ENCODE data around the gene NIPAL1. TPM values are rescaled to one million over a fixed set of nuclear protein-coding genes. Genes with fewer than 3 reads are reported as not detected.

Gene NIPAL1
- total RNA-seq, 4 donors from 2014 or later = 0.33 to 1.3 (median 0.60) TPM

GRCh38 chr4:48015216-48015615, 1.4 kb upstream of the NIPAL1 start:
- H3K27me3 ChIP-seq = peaks cover 0 to 36% (median 6%) of the 10 kb centered on the region in 4 donors
- DNase-seq (ENCODE audit: extremely low spot score) = no peak
- no peak overlapping the region for H3K4me3 ChIP-seq
- H3K27ac ChIP-seq (replicated peaks in 1 of 4) = no peak overlapping the region
- no peaks in the 10 kb centered on the region for H3K36me3 ChIP-seq
- WGBS = 88% methylated on average over 4 of the region's 4 CpGs
- H3K4me1 ChIP-seq = peaks cover 6 to 19% (median 18%) of the 10 kb centered on the region in 4 donors
- intact Hi-C loops (cut with DNase I) = loop anchor here (5.0 kb wide), 1 partner anchor 67 kb away; no protein-coding TSS in a partner anchor
- TF ChIP-seq POLR2AphosphoS5 (IDR thresholded peaks at IDR 0.05) (no peak), EP300 (IDR thresholded peaks at IDR 0.05) (no peak), CTCF (IDR thresholded peaks at IDR 0.05) (no peak), POLR2A (IDR thresholded peaks at IDR 0.05; ENCODE audit: low read depth) (no peak)
- no peaks in the 10 kb centered on the region for H3K9me3 ChIP-seq

- TF ChIP-seq POLR2AphosphoS5 (IDR thresholded peaks at IDR 0.05) (no peak), POLR2A (IDR thresholded peaks at IDR 0.05; ENCODE audit: low read depth) (no peak), EP300 (IDR thresholded peaks at IDR 0.05) (no peak), CTCF (IDR thresholded peaks at IDR 0.05) (no peak)
- no peak overlapping the region for H3K27ac ChIP-seq (replicated peaks in 1 of 4)
- peak overlapping the region in 2 of 4 donors; percentile 65 to 71 for H3K4me3 ChIP-seq
- intact Hi-C loops (cut with DNase I) = loop anchor here (5.0 kb wide), 1 partner anchor 67 kb away; no protein-coding TSS in a partner anchor
- peaks cover 6 to 19% (median 18%) of the 10 kb centered on the region in 4 donors for H3K4me1 ChIP-seq
- no peaks in the 10 kb centered on the region for H3K36me3 ChIP-seq
- no peak for DNase-seq (ENCODE audit: extremely low spot score)
- no peaks in the 10 kb centered on the region for H3K9me3 ChIP-seq
- 85% methylated on average over 5 of the region's 5 CpGs for WGBS
- peaks cover 0 to 36% (median 6%) of the 10 kb centered on the region in 4 donors for H3K27me3 ChIP-seq
Measured at GRCh38 chr4:48015678-48016077, 894 bp upstream of the NIPAL1 start.

- DNase-seq (ENCODE audit: extremely low spot score) = no peak
- Histone ChIP-seq H3K9me3 (no peaks in the 10 kb centered on the region), H3K4me3 (peak overlapping the region; percentile 58 to 71 (median 64)), H3K36me3 (no peaks in the 10 kb centered on the region), H3K4me1 (peaks cover 6 to 19% (median 18%) of the 10 kb centered on the region in 4 donors), H3K27ac (replicated peaks in 1 of 4) (no peak overlapping the region), H3K27me3 (peaks cover 0 to 36% (median 6%) of the 10 kb centered on the region in 4 donors)
- intact Hi-C loops (cut with DNase I) = loop anchor here (5.0 kb wide), 1 partner anchor 65 kb away; no protein-coding TSS in a partner anchor
- 2% methylated on average over 24 of the region's 35 CpGs for WGBS
- TF ChIP-seq POLR2A (IDR thresholded peaks at IDR 0.05; ENCODE audit: low read depth) (no peak), EP300 (IDR thresholded peaks at IDR 0.05) (no peak), CTCF (IDR thresholded peaks at IDR 0.05) (no peak), POLR2AphosphoS5 (IDR thresholded peaks at IDR 0.05) (no peak)
Measured at GRCh38 chr4:48017108-48017571, 568 bp downstream of the NIPAL1 start.

- intact Hi-C loops (cut with DNase I) = loop anchor here (5.0 kb wide), 1 partner anchor 64 kb away; no protein-coding TSS in a partner anchor
- DNase-seq (ENCODE audit: extremely low spot score) = no peak
- H3K27me3 ChIP-seq = peaks cover 0 to 36% (median 6%) of the 10 kb centered on the region in 4 donors
- H3K36me3 ChIP-seq = no peaks in the 10 kb centered on the region
- WGBS = 62% methylated on average over 2 of the region's 2 CpGs
- no peak overlapping the region for H3K27ac ChIP-seq (replicated peaks in 1 of 4)
- H3K9me3 ChIP-seq = no peaks in the 10 kb centered on the region
- TF ChIP-seq POLR2A (IDR thresholded peaks at IDR 0.05; ENCODE audit: low read depth) = no peak
- no peak for TF ChIP-seq EP300 (IDR thresholded peaks at IDR 0.05)
- TF ChIP-seq POLR2AphosphoS5 (IDR thresholded peaks at IDR 0.05) = no peak
- TF ChIP-seq CTCF (IDR thresholded peaks at IDR 0.05) = no peak
- no peak overlapping the region for H3K4me3 ChIP-seq
- H3K4me1 ChIP-seq = peaks cover 6 to 19% (median 18%) of the 10 kb centered on the region in 4 donors
Measured at GRCh38 chr4:48018112-48018511, 1.5 kb downstream of the NIPAL1 start.
